EL (cell line): ENCODE results near the gene ZNF45.
A peak's percentile ranks its signal among the peaks of the same experiment; 100 is the strongest.
"Not testable (repeated sequence)": the region's sequence is repeated elsewhere in the genome, so short reads cannot be mapped to it uniquely, and the experiment has no call there.

Source experiments
- DNase-seq: peaks from one replicate; pipeline ENCODE4 v3.0.0-alpha.2; 2016

ZNF45 gene

DNA sequence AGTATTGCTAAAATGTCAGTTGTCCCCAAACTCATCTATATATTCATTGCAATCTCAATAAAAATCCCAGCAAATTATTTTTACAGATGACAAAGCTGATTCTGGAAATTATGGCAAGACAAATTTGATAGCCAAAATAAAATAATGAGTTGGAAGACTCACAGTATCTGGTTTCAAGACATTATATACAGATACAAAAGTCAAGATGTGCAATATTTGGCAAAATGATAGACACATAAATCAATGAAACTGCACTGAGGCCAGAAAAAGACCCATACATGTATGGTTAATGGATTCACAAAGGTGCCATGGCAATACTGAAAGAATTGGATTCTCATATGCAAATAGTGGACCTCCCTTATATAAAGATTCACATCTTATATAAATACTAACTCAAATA, 24.2 kb downstream of the ZNF45 start:
- no peak for DNase-seq

- DNase-seq: no peak
Measured at GRCh38 chr19:43908659-43909058, 26.4 kb downstream of the ZNF45 start.

GRCh38 chr19:43906774-43907173, 28.3 kb downstream of the ZNF45 start:
- no peak for DNase-seq

DNA sequence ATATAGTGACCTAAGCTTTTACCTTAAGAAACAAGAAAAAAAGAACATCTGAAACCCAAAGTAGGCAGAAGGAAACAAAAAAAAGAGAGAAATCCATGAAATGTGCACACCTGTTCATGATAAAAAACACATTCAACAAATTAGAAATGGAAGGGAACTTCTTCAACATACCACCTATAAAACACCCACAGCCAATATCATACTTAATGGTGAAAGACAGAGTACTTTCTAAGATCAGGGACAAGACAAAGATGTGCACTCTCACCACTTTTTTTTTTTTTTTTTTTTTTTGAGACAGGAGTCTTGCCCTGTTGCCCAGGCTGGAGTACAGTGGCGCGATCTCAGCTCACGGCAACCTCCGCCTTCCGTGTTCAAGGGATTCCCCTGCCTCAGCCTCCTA, 29.2 kb downstream of the ZNF45 start:
- no peak for DNase-seq

GRCh38 chr19:43902399-43902798, 32.7 kb downstream of the ZNF45 start:
- no peak for DNase-seq

DNA sequence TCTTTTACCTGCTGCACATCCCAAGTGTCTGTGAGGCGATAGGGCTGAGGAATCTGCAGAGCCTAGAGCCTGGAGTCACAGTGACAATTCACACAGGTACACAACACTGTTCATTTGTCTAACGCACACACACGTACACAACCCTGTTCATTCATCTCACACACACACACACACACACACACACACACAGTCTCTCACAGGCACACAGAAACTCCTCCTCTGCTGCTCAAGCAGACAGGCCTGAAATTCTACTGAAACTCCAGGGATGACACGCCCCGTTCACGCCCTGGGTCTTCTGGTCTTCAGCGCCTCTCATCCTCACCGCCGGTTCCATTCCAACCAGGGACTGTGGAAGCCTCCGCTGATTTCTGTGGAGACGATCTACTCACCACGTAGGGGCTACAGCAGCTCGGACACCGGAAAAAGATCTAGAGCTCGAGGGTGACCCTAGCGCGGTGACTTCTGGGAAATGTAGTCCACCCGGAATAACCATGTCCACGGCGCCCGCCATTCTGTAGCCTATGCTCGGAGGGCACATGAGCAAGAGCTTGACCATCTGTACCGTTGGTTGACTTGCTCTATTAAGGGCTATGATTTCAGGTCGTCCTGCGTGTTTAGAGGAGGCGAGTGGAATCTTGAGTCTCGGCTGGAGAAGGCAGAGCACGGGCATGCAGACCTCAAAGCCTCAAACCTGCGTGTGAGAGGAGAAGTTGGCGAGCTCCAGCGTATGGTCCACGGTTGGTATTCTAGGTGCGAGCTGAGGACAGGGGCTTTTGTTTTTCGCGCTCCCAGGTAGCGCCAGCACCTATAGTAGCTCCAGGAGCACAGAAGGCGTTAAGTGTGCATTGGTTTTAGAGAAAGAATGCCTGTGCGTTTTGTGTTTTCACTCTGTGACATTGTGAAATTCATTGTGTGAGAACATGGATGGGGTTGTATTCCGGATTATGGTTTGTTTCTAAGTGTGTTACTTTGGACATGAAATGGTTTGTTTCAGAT, 33.4 kb downstream of the ZNF45 start:
- DNase-seq: peak; percentile 92

DNA sequence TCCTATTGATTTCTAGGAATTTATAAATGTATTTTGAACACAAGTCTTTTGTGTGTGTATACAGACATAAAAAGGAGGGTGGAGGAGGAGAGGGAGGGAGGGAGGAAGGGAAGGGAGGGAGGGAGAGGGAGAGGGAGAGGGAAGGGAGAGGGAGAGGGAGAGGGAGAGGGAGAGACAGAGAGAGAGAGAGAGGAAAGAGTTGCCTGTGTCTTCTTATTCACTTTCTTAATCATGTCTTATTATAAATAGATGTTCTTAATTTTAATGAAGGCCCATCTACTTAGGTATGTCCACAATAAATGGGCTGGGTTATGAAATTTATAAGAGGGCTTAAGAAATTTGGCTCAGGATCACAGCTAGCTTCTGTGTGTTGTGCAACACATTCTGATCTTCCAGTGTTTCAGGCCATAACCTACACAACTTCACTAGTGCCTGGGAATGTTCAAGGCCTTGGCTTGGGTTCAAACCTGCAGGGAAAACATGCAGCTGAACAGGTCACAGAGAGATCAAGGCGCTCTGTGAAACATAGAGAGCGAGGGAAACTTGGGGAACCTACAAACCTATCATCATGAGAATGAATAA, 39.3 kb downstream of the ZNF45 start:
- no peak for DNase-seq

DNA sequence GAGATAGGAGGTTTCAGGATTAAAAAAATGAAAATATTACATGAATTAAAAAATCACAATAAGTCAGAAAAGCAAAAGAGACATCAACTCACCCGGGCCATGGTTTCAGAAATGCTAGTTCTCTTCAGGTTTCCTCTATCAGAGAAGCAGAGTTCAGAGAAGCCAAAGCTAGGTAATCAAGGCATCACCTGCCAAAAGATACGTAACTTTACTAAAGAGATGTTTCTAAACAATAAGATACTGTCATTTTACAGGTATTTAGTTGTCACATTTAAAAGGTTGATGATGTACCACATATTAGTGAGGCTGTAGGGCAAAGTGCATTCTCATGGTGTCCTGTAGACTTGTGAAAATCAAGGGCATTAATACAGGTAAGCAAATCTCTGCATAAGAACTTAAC, 51.2 kb downstream of the ZNF45 start, which contains the start of gene ZNF404:
ZNF404 (minus strand) TSS at position 101 of the 400 bp plus-strand sequence.
- no peak for DNase-seq

DNA sequence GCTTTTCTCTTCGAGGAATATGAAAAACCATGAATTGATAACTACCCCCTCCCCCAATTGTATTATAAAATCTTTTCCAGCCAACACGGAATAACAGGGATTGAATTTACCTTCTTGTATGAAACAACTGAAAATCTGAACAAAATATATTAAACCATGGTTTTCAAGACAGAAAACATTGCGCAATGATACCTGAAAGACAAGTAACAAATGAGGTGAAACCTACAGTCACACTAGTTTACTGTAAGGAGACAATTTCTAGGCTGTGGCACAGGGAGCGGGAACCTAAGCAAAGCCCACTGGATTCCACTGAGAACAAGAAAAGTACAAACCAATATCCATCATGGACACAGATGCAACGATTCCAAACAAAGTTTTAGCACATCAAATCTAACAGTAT, 54.6 kb downstream of the ZNF45 start:
- DNase-seq: no peak

GRCh38 chr19:43872547-43873336, 62.3 kb downstream of the ZNF45 start:
- peak; percentile 21 for DNase-seq

DNA sequence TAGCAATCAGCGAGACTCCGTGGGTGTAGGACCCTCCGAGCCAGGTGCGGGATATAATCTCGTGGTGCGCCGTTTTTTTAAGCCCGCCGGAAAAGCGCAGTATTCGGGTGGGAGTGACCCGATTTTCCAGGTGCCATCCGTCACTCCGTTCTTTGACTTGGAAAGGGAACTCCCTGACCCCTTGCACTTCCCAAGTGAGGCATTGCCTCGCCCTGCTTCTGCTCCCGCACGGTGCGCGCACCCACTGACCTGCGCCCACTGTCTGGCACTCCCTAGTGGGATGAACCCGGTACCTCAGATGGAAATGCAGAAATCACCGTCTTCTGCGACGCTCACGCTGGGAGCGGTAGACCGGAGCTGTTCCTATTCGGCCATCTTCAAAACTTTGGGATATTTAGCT, 68.2 kb downstream of the ZNF45 start:
- not testable (repeated sequence) for DNase-seq
